Right renal pelvis (tissue), 4 donors: ENCODE measurements around the gene PLOD2. TPM values are rescaled to one million over a fixed set of nuclear protein-coding genes. Genes with fewer than 3 reads are reported as not detected.
"Not testable (repeated sequence)": the region's sequence is repeated elsewhere in the genome, so short reads cannot be mapped to it uniquely, and the experiment has no call there.

ENCODE experiments used
- DNase-seq, 4 donors: peaks; one replicate each; pipeline ENCODE4 v3.0.0-alpha.2; 2013; ENCODE audit warnings: low read depth in 4 of 4, low spot score in 3 of 4, missing footprints in 1 of 4
- polyA plus RNA-seq, 4 donors: library from polyadenylated mRNA; unstranded; fragments of 120-200 nt; gene quantifications; one replicate each; pipeline ENCODE4 v1.2.1, GENCODE V29; 2013; ENCODE audit not compliant: insufficient read length in 4 of 4

The PLOD2 gene
- polyA plus RNA-seq, 4 donors = 174 to 194 (median 187) TPM

DNA sequence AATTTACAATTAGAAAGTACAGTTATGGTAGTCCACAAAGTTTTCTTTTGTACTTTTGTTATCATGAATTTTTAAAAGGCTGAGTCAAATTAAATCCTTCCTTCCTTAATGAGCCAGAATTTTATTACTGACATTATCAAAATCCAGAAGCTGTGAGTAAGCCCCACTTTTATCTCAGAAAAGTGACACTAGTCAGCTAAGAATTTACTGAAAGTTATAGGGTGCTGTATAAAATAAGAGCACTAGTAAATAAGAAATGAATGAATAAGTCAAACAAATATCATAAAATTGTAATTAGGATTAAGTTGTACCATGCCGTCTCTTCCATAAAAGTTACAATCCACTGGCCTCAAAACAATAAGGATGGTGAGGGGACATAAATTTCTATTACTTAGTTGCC, 15.3 kb downstream of the PLOD2 start:
- DNase-seq = no peak

DNA sequence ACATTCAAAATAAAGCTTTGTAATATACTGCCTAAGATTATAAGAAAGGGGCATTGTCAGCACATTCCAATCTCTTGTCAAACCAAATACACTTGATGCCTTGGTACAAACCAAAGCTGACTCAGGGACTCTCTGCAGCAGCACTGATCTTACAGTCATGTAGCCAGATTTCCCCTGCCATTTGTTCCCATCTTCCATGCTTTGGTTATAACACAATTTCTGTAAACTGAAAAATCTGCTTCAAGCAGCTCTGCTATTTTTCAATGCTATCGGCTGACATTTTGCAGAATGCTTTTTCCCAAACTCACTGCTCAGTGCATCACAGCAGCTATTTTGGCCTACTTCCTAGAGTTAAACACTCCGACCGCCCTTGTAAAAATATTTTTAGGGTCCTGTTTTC, 18.2 kb downstream of the PLOD2 start:
- DNase-seq = no peak

- no peak for DNase-seq
Measured at GRCh38 chr3:146139586-146140110, 21.3 kb downstream of the PLOD2 start.

GRCh38 chr3:146138902-146139301, 22.1 kb downstream of the PLOD2 start:
- no peak for DNase-seq

GRCh38 chr3:146136647-146137046, 24.3 kb downstream of the PLOD2 start:
- DNase-seq = no peak

DNA sequence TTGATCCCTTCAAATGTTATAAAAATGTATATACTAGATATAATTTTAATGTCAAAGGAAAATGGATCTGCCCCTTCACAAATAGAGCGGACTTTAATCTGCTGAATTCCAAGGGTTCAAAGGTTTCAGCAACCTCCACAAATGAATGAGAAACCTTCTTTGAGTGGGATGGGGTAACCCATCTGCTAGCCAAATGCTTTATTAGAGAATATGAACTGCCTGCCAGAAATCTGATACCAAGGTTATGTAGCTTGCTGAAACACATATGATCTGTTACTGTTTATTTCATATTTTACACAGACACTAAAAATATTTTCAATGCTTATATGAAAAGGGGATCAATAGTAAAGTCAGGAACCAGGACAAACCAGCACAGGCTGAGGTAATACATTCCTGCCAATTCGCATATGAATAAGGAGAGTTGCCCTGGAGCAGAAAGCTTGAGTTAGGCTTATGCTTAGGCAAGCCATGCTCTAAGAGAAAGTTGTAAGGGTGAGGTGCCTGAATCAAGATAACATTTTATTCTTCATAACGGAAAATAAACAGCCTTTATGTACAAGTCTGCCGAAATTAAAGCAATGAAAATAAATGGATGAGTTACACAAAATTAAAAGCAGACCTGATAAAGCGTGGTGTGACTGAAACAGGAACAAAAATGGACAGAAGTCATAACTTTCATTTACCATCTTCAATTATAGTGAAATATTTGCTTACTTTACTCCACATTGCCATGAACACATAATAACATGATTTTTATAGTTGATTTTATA, 26.5 kb downstream of the PLOD2 start:
- no peak for DNase-seq

- DNase-seq = no peak
Measured at GRCh38 chr3:146133441-146133840, 27.5 kb downstream of the PLOD2 start.

GRCh38 chr3:146131616-146132410, 29.2 kb downstream of the PLOD2 start:
- DNase-seq = no peak

DNA sequence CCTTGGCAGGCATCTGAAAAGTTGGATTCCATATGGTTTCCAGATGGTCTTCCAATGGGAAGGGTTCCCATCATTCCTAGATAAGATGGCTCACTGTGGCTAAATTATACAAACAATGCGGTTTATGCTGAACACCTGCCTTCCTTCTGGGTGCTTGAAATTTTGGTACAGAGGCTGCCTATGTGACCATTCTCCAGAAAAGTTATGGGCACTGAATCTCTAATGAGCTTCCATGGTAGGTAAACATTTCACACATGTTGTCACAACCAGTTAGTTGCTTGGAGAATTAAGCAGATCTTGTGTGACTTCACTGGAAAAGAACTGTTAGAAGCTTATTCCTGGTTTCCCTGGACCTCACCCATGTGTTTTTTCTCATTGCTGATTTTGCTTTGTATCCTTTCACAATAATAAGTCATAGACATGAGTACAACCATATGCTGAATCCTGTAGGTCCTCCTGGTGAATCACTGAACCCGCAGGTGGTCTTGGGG, 30.1 kb downstream of the PLOD2 start:
- DNase-seq = no peak

GRCh38 chr3:146129750-146130149, 31.2 kb downstream of the PLOD2 start:
- DNase-seq = no peak

DNA sequence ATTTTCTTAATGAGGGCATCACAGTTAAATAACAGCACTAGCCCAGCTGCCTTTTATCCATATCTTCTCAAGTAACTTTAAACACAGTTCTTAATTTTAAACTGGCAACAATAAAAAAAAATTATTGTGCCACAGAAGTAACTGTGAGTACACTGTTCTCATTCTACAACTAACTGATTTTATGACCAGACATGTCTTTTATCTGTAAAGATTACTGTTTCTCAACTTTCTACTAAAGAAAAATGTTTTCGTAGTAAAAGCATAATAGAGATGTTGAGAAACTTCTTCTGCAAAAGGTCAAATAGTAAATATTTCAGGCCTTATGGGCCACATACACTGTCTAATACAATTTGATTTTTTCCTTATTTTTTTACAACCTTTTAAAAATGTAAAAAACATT, 32.0 kb downstream of the PLOD2 start:
- no peak for DNase-seq

GRCh38 chr3:146128179-146128578, 32.8 kb downstream of the PLOD2 start:
- DNase-seq = no peak

- no peak for DNase-seq
Measured at GRCh38 chr3:146125951-146126350, 35.0 kb downstream of the PLOD2 start.

- no peak for DNase-seq
Measured at GRCh38 chr3:146124126-146124801, 36.7 kb downstream of the PLOD2 start.

DNA sequence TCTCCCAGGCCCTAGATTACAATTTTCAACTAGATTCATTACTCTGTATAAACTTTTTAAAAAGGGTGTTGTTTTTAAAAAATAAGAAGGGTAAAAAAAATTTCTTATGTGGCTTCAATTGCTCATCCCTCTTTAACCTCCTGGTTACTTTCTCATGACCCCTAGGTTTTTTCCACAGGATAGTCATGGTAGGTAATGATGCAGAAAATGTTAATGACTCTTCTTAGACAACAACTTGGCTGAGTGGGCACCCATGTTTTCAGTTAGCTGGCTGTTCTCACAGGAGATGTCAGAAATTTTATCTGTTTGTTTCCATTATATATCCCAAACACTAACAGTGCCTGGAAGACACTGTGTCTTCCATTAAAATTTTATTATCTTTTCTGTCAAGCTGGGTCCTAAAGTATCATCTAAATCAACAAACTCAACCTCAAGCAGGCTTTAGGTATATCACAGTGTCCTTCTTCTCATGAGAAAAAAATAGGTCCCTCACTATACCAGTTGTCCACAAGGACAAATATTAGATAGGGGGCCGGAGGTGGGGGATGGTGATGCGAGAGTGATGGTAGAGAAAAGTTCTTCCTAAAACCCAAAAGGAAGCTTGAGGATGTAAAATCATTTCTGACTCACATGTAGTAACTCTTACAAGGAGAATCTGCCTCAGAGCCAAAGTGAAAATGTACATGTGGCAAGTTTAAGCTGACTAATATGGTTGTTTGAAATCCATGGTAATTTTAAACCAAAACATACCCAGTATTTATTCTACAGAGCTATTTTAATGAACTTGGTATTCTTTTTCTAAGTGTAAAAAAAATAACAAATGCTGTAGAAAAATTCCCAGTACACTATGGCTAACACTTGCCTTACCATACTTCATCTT, 43.3 kb downstream of the PLOD2 start:
- peak in 2 of 4 donors; percentile 44 to 45 for DNase-seq

DNA sequence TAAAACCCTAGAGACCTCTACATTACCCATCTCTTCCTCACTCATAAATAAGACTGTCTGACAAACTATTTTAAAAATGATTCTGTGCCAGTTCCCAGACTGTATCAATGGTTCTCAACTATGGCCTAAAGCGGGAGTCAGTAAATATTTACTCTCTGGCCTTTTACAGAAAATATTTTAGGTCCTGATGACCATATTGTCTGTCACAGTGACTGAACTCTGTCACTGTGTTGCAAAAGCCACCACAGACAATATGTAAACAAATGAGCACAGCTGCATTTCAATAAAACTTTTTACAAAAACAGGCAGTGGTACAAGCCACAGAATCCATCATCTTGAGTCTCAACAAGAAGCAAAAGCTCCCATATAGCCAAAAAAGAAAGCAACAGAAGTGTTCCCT, 45.4 kb downstream of the PLOD2 start:
- no peak for DNase-seq

GRCh38 chr3:146113804-146114203, 47.2 kb downstream of the PLOD2 start:
- DNase-seq = not testable (repeated sequence)

- DNase-seq = no peak
Measured at GRCh38 chr3:146111337-146111736, 49.6 kb downstream of the PLOD2 start.

DNA sequence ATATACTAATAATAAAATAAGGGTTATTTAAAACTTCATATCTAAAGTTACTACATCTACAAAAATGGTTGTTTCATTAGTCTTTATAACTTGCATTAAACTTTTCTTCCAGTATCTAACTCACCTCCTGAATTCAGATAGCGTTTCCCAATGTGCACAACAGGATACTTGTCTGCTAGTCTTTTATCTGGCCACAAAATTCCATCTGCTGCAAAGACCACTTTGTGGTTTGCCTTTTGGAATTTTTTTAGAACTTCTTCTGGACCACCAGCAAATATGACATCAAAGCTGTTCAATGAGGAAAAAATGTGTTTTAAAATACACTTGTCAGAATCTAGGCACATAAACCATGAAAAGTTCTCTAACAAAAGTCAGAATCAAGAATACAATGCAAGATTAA, 50.8 kb downstream of the PLOD2 start:
- DNase-seq = no peak

- no peak for DNase-seq
Measured at GRCh38 chr3:146106986-146107385, 54.0 kb downstream of the PLOD2 start.
